IPS-18c (cell line): Measurements from ENCODE around the gene P3H3.
"Not testable (repeated sequence)": the region's sequence is repeated elsewhere in the genome, so short reads cannot be mapped to it uniquely, and the experiment has no call there.

Source experiments
- H3K4me3 ChIP-seq: 2 replicates; pipeline ENCODE4 v1.7.0; 2013; ENCODE audit warnings: low read depth, mild to moderate bottlenecking, low read length, moderate library complexity; ENCODE audit not compliant: insufficient read depth
- H3K9me3 ChIP-seq: one replicate; pipeline ENCODE4 v1.6.1; 2013; ENCODE audit warnings: mild to moderate bottlenecking, low read length, moderate library complexity; ENCODE audit not compliant: control insufficient read depth, insufficient read depth

The P3H3 gene

GRCh38 chr12:6888360-6888759 lies 60.2 kb downstream of the P3H3 start:
- Histone ChIP-seq H3K4me3 (no peak overlapping the region), H3K9me3 (no peaks in the 10 kb centered on the region)

DNA sequence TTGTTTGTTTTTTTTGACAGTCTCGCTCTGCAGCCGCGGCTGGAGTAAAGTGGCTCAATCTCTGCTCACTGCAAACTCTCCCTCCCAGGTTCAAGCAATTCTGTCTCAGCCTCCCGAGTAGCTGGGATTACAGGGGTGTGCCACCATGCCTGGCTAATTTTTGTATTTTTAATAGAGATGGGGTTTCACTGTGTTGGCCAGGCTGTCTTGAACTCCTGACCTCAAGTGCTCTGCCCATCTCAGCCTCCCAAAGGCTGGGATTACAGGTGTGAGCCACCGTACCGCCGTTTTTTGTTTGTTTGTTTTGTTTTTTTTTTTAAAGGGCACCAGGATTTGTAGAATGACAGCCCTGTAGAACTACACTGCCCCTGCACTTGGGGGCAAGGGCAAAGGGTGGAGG lies 60.6 kb downstream of the P3H3 start:
- not testable (repeated sequence) for H3K9me3 ChIP-seq, H3K4me3 ChIP-seq
